ENCODE data around the gene MORN1.
"Not testable (repeated sequence)": the region's sequence is repeated elsewhere in the genome, so short reads cannot be mapped to it uniquely, and the experiment has no call there.

The MORN1 gene

GRCh38 chr1:2335721-2336455 lies 55.5 kb downstream of the MORN1 start:
- H3K9me3 ChIP-seq (replicated peaks; ENCODE audit: insufficient read depth, low read length): no peaks in the 10 kb centered on the region

GRCh38 chr1:2334883-2335534 lies 56.3 kb downstream of the MORN1 start:
- Histone ChIP-seq H3F3A (ENCODE audit: insufficient read depth, low read length) (peaks cover 5% of the 10 kb centered on the region), H3K4me1 (ENCODE audit: low read length) (no peaks in the 10 kb centered on the region), H3K36me3 (replicated peaks; ENCODE audit: insufficient read depth, low read length) (no peaks in the 10 kb centered on the region), H3K9me3 (replicated peaks; ENCODE audit: insufficient read depth, low read length) (no peaks in the 10 kb centered on the region), H3K9me2 (replicated peaks; ENCODE audit: insufficient read depth, low read length) (no peaks in the 10 kb centered on the region), H3K79me2 (ENCODE audit: low read length) (no peaks in the 10 kb centered on the region), H4K20me1 (ENCODE audit: insufficient read depth, low read length) (no peaks in the 10 kb centered on the region), H3K27ac (ENCODE audit: low read length) (no peak overlapping the region), H3K9ac (ENCODE audit: low read length) (no peak overlapping the region), H3K4me2 (ENCODE audit: low read depth, low read length) (peak overlapping the region; percentile 68; the same call in 1 of the 2 replicates), H3K27me3 (replicated peaks; ENCODE audit: insufficient read depth, low read length) (peaks cover 97% of the 10 kb centered on the region), H3K4me3 (ENCODE audit: low read length) (peak overlapping the region; percentile 24; the same call in 1 of the 2 replicates), H2AFZ (ENCODE audit: low read length) (0 out of 2 replicates have a peak overlapping the region, but pooled peaks have one; percentile 42)
- no peak for TF ChIP-seq EZH2 (optimal IDR thresholded peaks at IDR 0.05; ENCODE audit: low read depth, low read length)
- TF ChIP-seq CTCF (IDR thresholded peaks at IDR 0.05; ENCODE audit: low read length): no peak
- no peak for TF ChIP-seq EZH2phosphoT487 (IDR thresholded peaks at IDR 0.05; ENCODE audit: low read length)
- peak; percentile 23 for DNase-seq

More at GRCh38 chr1:2335721-2336455, 55.5 kb downstream of the MORN1 start:
- Histone ChIP-seq H2AFZ (ENCODE audit: low read length) (no peak overlapping the region), H3K79me2 (ENCODE audit: low read length) (no peaks in the 10 kb centered on the region), H3K9ac (ENCODE audit: low read length) (no peak overlapping the region), H3K27ac (ENCODE audit: low read length) (no peak overlapping the region), H3K4me3 (ENCODE audit: low read length) (no peak overlapping the region), H3K27me3 (replicated peaks; ENCODE audit: insufficient read depth, low read length) (peaks cover 97% of the 10 kb centered on the region), H3K4me1 (ENCODE audit: low read length) (no peaks in the 10 kb centered on the region), H3F3A (ENCODE audit: insufficient read depth, low read length) (peaks cover 5% of the 10 kb centered on the region), H3K36me3 (replicated peaks; ENCODE audit: insufficient read depth, low read length) (no peaks in the 10 kb centered on the region), H3K9me2 (replicated peaks; ENCODE audit: insufficient read depth, low read length) (no peaks in the 10 kb centered on the region), H3K4me2 (ENCODE audit: low read depth, low read length) (no peak overlapping the region; the same call in 1 of the 2 replicates), H4K20me1 (ENCODE audit: insufficient read depth, low read length) (no peaks in the 10 kb centered on the region)
- DNase-seq: no peak
- TF ChIP-seq EZH2phosphoT487 (IDR thresholded peaks at IDR 0.05; ENCODE audit: low read length) (no peak), EZH2 (optimal IDR thresholded peaks at IDR 0.05; ENCODE audit: low read depth, low read length) (no peak), CTCF (IDR thresholded peaks at IDR 0.05; ENCODE audit: low read length) (no peak)

DNA sequence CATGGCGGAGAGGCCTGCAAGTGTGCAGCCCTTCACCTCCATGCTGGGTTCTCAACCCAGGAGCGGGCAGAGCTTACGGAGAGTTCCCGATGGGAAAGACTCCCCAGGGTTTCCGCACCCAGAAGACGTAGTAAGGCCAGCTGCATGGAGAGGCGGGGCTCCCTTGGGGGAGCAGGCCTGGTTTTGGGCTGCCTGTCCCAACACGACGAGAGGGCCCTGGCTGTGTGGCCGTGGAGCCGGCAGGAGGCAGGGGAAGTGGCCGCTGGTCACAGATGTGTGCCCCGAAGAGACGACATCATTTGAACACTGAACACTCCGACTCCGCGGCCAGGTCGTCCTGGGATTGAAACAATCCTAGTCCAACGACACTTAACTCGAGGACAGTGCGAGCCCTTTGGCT lies 57.0 kb downstream of the MORN1 start:
- Histone ChIP-seq H3K4me3 (ENCODE audit: low read length) (peak overlapping the region; percentile 24; the same call in 1 of the 2 replicates), H3K9ac (ENCODE audit: low read length) (no peak overlapping the region), H3K27me3 (replicated peaks; ENCODE audit: insufficient read depth, low read length) (peaks cover 97% of the 10 kb centered on the region), H3K79me2 (ENCODE audit: low read length) (no peaks in the 10 kb centered on the region), H3K27ac (ENCODE audit: low read length) (no peak overlapping the region), H4K20me1 (ENCODE audit: insufficient read depth, low read length) (no peaks in the 10 kb centered on the region), H3K9me3 (replicated peaks; ENCODE audit: insufficient read depth, low read length) (no peaks in the 10 kb centered on the region), H3K4me1 (ENCODE audit: low read length) (no peaks in the 10 kb centered on the region), H3K36me3 (replicated peaks; ENCODE audit: insufficient read depth, low read length) (no peaks in the 10 kb centered on the region), H3K4me2 (ENCODE audit: low read depth, low read length) (peak overlapping the region; percentile 68; the same call in 1 of the 2 replicates), H3F3A (ENCODE audit: insufficient read depth, low read length) (peaks cover 5% of the 10 kb centered on the region), H3K9me2 (replicated peaks; ENCODE audit: insufficient read depth, low read length) (no peaks in the 10 kb centered on the region), H2AFZ (ENCODE audit: low read length) (0 out of 2 replicates have a peak overlapping the region, but pooled peaks have one; percentile 42)
- no peak for DNase-seq
- no peak for TF ChIP-seq EZH2phosphoT487 (IDR thresholded peaks at IDR 0.05; ENCODE audit: low read length)
- TF ChIP-seq CTCF (IDR thresholded peaks at IDR 0.05; ENCODE audit: low read length): no peak
- TF ChIP-seq EZH2 (optimal IDR thresholded peaks at IDR 0.05; ENCODE audit: low read depth, low read length): no peak

DNA sequence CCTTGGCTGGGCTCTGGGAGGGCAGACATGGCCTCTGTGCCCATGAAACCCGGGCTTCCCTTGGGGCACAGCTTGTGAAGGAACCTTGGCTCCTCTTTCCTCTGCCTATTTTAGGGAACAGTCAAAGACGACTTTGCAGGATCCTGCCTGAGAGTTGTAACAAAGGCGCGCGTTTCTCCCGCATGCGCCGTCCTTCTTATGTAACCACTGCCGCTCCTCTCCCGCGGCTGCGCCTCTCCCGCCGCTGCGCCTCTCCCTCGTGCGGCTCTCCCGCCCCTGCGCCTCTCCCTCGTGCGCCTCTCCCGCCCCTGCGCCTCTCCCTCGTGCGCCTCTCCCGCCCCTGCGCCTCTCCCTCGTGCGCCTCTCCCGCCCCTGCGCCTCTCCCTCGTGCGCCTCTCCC lies 59.8 kb downstream of the MORN1 start:
- H3K4me2 ChIP-seq (ENCODE audit: low read depth, low read length); H3F3A ChIP-seq (ENCODE audit: insufficient read depth, low read length); H3K27ac ChIP-seq (ENCODE audit: low read length); H3K4me3 ChIP-seq (ENCODE audit: low read length); H4K20me1 ChIP-seq (ENCODE audit: insufficient read depth, low read length); H3K9me3 ChIP-seq (replicated peaks; ENCODE audit: insufficient read depth, low read length); H3K4me1 ChIP-seq (ENCODE audit: low read length); H3K36me3 ChIP-seq (replicated peaks; ENCODE audit: insufficient read depth, low read length); H3K79me2 ChIP-seq (ENCODE audit: low read length); DNase-seq; H3K9me2 ChIP-seq (replicated peaks; ENCODE audit: insufficient read depth, low read length); H3K9ac ChIP-seq (ENCODE audit: low read length); H2AFZ ChIP-seq (ENCODE audit: low read length): not testable (repeated sequence)
- H3K27me3 ChIP-seq (replicated peaks; ENCODE audit: insufficient read depth, low read length): peaks cover 97% of the 10 kb centered on the region

Data from MM.1S (cell line).